Right cardiac atrium (tissue), 5 donors: ENCODE data around the gene DUOX1. TPM values are rescaled to one million over a fixed set of nuclear protein-coding genes. Genes with fewer than 3 reads are reported as not detected.

Experiments
- ATAC-seq, 2 donors: fragments of 200-7000 bp; cut with Tn5 transposase; one replicate each; pipeline versions ENCODE4 v1.8.0 to v1.9.1; 2020; ENCODE audit warnings: moderate library complexity in 2 of 2, mild to moderate bottlenecking in 1 of 2
- DNase-seq, 3 donors: peaks; one replicate each; pipeline ENCODE4 v3.0.0-alpha.2; 2020
- H3K27ac ChIP-seq: one replicate; pipeline ENCODE4 v1.5.1; 2013; ENCODE audit warnings: mild to moderate bottlenecking, low read length, control low read depth, moderate library complexity
- H3K27me3 ChIP-seq: one replicate; pipeline ENCODE4 v1.6.1; 2013; ENCODE audit not compliant: control insufficient read depth, insufficient read depth
- H3K4me1 ChIP-seq: one replicate; pipeline ENCODE4 v1.6.1; 2013; ENCODE audit warnings: low read length; ENCODE audit not compliant: control insufficient read depth, insufficient read depth
- H3K4me3 ChIP-seq: one replicate; pipeline ENCODE4 v1.5.1; 2013; ENCODE audit warnings: low read length, control low read depth
- H3K9me3 ChIP-seq: one replicate; pipeline ENCODE4 v1.6.1; 2013; ENCODE audit warnings: low read length; ENCODE audit not compliant: control insufficient read depth
- WGBS: extraction: QIAGEN DNeasy Blood & Tissue Kit; methylation state at CpG from one replicate; pipeline ENCODE4 v1.1.7; 2013; 5-methylcytosine and 5-hydroxymethylcytosine counted together
- intact Hi-C, 4 donors: fragments of 100-400 bp; cut with DNase I; formaldehyde crosslinking; loops; one replicate each; pipeline versions ENCODE4 v1.11.0 to v1.14.0; 2022 to 2023
- polyA plus RNA-seq: library from polyadenylated mRNA; stranded (reverse); fragments of 200-250 nt; gene quantifications from one replicate; pipeline ENCODE4 v1.2.3, GENCODE V29; 2013
- total RNA-seq, 4 donors: library from RNA; stranded (reverse); fragmentation: NEBNext Ultra II Directional; extraction: Animal tissue kit (Norgen Biotek cat#: 25700); gene quantifications; one replicate each; pipeline ENCODE4 v1.2.1, GENCODE V29; 2021
- donor health status: healthy with polysubstance abuse.
- donor health status: DM: no; HTN: yes; CAD: no.
- donor health status: DM: no; HTN: no; CAD: no.
- donor health status: DM: no; HTN: yes; CAD: no; lungs with severe emphysema.
- donor health status: DM: yes; HTN: yes; CAD: no.

Gene DUOX1
- total and polyA plus RNA-seq, 5 donors: 1.9 to 6.1 (median 3.3) TPM

DNA sequence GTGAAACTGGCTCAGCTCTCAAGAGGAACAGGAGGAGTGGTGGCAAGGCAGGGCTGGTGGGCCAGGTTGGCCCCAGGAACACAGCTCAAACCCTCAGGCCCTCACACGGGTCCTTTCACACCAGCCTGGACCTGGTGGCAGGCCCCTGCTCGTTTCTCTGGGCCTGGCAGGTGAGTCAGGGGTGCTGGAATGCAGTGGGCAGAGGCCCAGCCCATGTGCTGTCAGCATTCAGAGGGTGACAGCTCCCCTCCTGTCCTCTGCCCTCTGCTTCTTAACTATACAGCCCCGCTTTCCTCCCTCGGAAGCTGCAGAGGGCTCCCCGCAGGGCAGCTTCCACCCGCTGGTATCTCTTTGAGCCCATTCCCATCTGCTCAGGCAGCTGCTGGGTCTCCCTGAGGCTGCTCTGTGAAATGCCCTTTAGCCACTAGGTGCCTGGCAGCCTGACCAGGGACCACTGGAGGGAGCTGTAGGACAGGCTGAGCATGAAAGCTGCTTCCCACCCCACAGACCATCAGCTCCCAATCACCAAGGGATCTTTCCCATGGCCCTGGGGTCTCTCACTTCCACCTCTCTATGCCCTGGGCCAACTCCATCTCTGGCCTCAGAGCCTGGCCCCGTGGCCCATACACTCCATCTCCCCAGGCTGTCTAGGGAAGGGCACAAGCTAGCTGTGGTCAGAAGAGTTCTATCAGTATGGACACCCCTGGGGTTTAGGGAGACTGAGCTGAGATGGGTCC lies 33.1 kb downstream of the DUOX1 start:
- WGBS: 5% methylated on average over 7 of the region's 7 CpGs
- peak; percentile 59 to 66 for ATAC-seq
- no peaks in the 10 kb centered on the region for H3K27me3 ChIP-seq

DNA sequence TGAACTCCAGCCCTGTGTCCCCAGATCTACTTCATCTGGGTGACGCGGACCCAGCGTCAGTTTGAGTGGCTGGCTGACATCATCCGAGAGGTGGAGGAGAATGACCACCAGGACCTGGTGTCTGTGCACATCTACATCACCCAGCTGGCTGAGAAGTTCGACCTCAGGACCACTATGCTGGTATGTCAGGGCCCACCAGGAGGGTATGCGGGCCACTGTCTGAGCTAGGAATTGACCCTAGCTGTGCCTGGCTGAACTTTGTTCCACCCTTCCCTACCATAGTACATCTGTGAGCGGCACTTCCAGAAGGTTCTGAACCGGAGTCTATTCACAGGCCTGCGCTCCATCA lies 33.7 kb downstream of the DUOX1 start:
- ATAC-seq: no peak

More for the DNA sequence above, 33.1 kb downstream of the DUOX1 start:
- H3K4me1 ChIP-seq: no peaks in the 10 kb centered on the region
- H3K4me3 ChIP-seq: no peak overlapping the region
- H3K9me3 ChIP-seq: no peaks in the 10 kb centered on the region
- no peak overlapping the region for H3K27ac ChIP-seq
- DNase-seq: peak; percentile 81 to 92 (median 89)
- intact Hi-C loops: loop anchor here in 2 of 4 donors (10.0 kb wide), 1 partner anchor 242 kb away; a partner anchor contains a TSS

GRCh38 chr15:45164914-45165313 lies 35.1 kb downstream of the DUOX1 start:
- no peaks in the 10 kb centered on the region for H3K9me3 ChIP-seq
- H3K27me3 ChIP-seq: no peaks in the 10 kb centered on the region
- H3K4me1 ChIP-seq: peaks cover 5% of the 10 kb centered on the region
- intact Hi-C loops: loop anchor here in 2 of 4 donors (5.0 to 10.0 kb wide), 2 partner anchors 37 to 240 kb away; a partner anchor contains a TSS
- H3K4me3 ChIP-seq: no peak overlapping the region
- ATAC-seq: no peak
- no peak for DNase-seq
- H3K27ac ChIP-seq: no peak overlapping the region
- WGBS: 97% methylated on average over 1 of the region's 1 CpG

More for the DNA sequence above, 33.7 kb downstream of the DUOX1 start:
- no peaks in the 10 kb centered on the region for H3K27me3 ChIP-seq
- H3K4me3 ChIP-seq: no peak overlapping the region
- no peak overlapping the region for H3K27ac ChIP-seq
- H3K4me1 ChIP-seq: no peaks in the 10 kb centered on the region
- no peak for DNase-seq
- 78% methylated on average over 9 of the region's 9 CpGs for WGBS
- intact Hi-C loops: loop anchor here in 2 of 4 donors (10.0 kb wide), 1 partner anchor 241 kb away; a partner anchor contains a TSS
- H3K9me3 ChIP-seq: no peaks in the 10 kb centered on the region

GRCh38 chr15:45165536-45165935 lies 35.7 kb downstream of the DUOX1 start:
- DNase-seq: peak in 1 of 3 donors; percentile 47
- WGBS: 72% methylated on average over 5 of the region's 5 CpGs
- intact Hi-C loops: loop anchor here in 2 of 4 donors (5.0 to 10.0 kb wide), 2 partner anchors 37 to 239 kb away; a partner anchor contains a TSS
- no peak for ATAC-seq
- Histone ChIP-seq H3K27me3 (no peaks in the 10 kb centered on the region), H3K4me3 (no peak overlapping the region), H3K27ac (no peak overlapping the region), H3K9me3 (no peaks in the 10 kb centered on the region), H3K4me1 (peaks cover 5% of the 10 kb centered on the region)

DNA sequence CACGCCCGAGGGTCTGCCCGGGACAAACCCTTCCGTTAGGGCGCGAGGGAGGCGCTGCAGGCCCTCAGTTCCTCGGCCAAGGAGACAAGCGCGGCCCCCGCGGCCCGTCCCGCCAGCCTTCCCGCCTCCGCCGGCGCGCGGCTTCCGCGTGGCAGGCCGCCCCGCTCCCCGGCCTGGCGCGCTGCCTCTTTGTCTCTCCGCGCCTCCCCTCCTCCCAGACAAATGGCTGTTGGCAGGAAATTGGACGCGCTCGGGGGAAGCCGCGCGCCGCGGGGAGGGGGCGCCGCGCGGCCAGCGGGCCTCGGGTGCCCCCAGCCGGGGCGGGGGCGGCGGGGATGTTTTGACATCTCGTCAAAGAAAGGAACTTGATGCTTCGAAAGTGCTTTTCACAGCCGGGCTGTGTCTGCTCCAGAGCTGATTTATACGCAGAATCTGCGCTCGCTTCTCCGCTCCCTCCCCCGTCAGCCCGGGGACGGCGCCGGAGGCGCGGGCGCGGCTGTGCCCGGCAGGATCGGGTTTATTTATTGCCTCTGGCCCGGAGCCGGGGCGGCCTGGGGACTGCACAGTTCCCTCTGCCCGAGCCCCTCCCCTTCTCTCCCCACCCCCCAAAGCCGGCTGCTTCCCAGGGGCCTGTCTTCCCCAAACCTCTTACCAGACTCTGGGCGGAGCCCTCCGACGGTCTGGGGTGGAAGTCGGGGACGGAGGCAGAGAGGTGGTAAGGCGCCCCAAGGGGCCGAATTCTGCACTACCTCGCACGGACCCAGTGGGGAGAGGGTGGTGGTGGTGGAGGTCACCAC lies 37.2 kb downstream of the DUOX1 start:
- under 1% methylated on average over 79 of the region's 79 CpGs for WGBS
- DNase-seq: peak; percentile 91 to 96 (median 96)
- Histone ChIP-seq H3K27ac (peak overlapping the region; percentile 98), H3K4me3 (peak overlapping the region; percentile 76), H3K9me3 (no peaks in the 10 kb centered on the region), H3K27me3 (no peaks in the 10 kb centered on the region), H3K4me1 (peaks cover 5% of the 10 kb centered on the region)
- peak; percentile 85 to 87 for ATAC-seq
- intact Hi-C loops: loop anchor here in 2 of 4 donors (5.0 to 10.0 kb wide), 2 partner anchors 35 to 238 kb away; a partner anchor contains a TSS

DNA sequence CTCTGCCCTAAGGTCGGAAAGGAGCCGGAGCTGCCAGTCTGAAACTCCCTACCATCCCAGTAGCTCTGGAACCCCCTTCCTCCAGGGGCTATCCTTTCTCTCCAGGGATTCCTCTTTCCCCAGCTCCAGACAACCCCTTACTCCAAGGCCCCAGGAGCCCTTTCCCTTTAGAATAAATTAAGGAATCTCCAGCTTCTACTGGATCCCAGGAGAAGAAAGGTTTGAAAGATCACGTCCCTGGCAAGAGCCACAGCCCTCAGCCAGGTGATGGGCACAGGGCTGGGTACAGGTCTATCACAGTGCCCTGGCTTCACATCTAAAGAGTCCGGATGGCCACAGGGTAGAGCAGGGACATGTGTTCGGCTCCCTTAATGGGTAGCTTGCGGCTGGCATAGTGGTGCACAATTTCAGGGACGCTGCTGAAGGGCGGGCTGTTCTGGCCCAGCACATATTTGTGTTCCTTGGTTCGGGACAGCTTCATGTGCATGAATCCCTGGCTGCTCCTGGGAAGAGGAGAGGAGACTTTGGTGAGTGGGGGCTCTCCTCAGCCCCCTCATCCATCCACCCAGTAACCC lies 37.9 kb downstream of the DUOX1 start:
- ATAC-seq: peak in 1 of 2 donors; percentile 2
- no peak for DNase-seq
- Histone ChIP-seq H3K4me1 (peaks cover 5% of the 10 kb centered on the region), H3K4me3 (peak overlapping the region; percentile 76), H3K27me3 (no peaks in the 10 kb centered on the region), H3K27ac (peak overlapping the region; percentile 98), H3K9me3 (no peaks in the 10 kb centered on the region)
- intact Hi-C loops: loop anchor here in 2 of 4 donors (5.0 to 10.0 kb wide), 2 partner anchors 35 to 237 kb away; a partner anchor contains a TSS
- 64% methylated on average over 9 of the region's 9 CpGs for WGBS

DNA sequence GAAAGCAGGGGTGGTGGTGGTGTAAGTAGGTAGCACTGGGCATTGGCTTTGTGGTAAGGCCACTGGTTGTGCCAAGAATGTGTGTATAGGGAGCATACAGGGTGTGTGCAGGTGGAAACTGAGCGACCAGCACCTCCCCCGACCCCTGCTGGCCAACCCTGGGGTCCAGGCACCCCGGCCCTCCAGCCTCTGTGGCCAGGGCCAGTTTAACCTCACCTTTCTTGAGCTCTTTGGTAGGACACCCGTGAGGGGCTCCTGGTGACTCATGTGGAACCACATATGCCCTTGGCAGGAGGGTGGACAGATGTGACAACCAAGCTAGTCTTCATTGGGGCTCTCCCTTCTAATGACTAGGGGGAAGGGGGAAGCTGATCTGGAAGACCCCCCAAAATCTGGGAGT lies 38.5 kb downstream of the DUOX1 start:
- H3K9me3 ChIP-seq: no peaks in the 10 kb centered on the region
- WGBS: 96% methylated on average over 4 of the region's 4 CpGs
- H3K27ac ChIP-seq: peak overlapping the region; percentile 98
- peaks cover 5% of the 10 kb centered on the region for H3K4me1 ChIP-seq
- no peak overlapping the region for H3K4me3 ChIP-seq
- no peaks in the 10 kb centered on the region for H3K27me3 ChIP-seq
- ATAC-seq: no peak
- DNase-seq: no peak
- intact Hi-C loops: loop anchor here in 2 of 4 donors (5.0 to 10.0 kb wide), 2 partner anchors 34 to 237 kb away; a partner anchor contains a TSS

DNA sequence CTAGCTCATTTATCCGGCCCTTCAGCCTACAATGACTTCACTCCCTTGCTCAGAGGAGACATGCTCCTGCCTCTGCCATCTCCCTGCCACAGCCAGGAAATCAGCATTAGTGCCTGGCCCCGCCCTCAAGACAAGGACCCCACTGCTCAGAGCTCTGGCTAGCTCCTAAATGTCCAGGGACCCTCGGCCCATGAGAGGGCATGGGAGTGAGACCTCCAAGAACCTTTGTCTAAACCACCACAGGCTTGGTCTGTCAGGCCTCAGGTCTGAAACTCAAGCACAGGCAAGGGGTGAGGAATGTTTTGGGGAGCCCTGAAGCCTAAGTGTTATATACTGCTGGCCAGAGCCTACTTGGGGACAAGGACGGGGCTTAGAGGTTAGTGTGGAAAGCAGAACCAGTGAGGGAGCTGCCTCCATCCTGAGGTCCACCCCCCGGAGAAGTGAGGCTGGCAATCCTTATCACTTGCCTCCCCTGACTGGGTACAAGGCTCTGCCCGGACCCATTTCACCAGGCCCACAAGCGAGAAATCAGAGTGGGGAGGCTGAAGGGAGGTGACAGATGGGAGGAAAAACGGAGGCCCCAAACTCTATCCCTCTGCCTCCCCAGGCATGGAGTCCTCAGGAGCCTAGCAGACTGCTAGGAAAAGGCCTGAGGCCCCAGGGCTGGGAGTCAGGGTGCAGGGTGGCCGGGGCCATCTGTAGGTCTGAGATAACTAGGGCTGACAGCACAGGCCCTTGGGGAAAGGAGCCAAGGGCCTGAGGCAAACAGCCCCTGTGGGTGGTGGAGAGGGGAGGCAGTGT lies 39.2 kb downstream of the DUOX1 start:
- no peaks in the 10 kb centered on the region for H3K9me3 ChIP-seq
- ATAC-seq (no peak), DNase-seq (no peak)
- no peak overlapping the region for H3K4me3 ChIP-seq
- WGBS: 80% methylated on average over 9 of the region's 9 CpGs
- peaks cover 5% of the 10 kb centered on the region for H3K4me1 ChIP-seq
- intact Hi-C loops: loop anchor here in 2 of 4 donors (5.0 to 10.0 kb wide), 2 partner anchors 33 to 236 kb away; a partner anchor contains a TSS
- no peaks in the 10 kb centered on the region for H3K27me3 ChIP-seq
- H3K27ac ChIP-seq: peak overlapping the region; percentile 15

DNA sequence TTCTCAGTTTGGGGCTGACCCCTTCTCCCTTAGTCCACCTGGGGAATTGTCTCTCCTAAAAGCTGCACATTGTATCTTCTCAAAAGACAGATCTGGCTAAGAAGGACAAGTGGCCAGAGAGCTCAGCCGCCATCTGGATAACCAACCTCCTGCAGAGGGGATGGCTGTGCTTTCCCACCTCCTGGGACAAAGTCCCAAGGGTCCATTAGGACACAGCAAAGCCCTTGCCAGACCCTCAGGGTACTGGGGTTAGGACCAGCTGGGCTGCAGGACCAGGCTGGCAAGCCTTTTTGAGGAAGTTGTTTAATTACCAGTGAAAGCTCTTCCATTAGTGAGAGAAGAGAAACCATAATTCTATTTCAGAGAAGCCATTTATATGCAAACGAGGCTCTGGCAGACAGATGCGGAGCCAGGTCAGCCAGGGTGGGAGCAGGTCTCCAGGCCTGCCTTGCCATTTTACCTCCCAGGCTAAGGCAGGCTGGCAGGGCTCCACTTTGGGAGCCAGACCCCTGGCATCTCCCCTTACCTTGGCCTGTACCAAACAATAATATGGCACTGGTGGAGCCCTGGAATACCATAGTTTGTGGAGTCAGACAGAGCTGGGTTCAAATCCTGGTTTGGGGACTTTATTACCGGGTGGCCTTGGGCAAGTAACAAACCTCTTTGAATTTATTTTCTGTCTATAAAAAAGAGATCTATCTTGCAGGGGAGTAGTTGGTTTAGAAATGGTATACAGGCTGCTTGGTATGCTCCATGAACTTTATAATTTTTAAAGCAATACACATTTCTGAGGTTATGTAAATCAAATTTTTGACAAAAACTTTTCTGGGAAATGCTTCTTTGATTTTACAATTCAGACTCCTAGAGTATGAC lies 40.0 kb downstream of the DUOX1 start:
- no peaks in the 10 kb centered on the region for H3K27me3 ChIP-seq
- intact Hi-C loops: loop anchor here in 2 of 4 donors (5.0 to 10.0 kb wide), 2 partner anchors 32 to 235 kb away; a partner anchor contains a TSS
- H3K9me3 ChIP-seq: no peaks in the 10 kb centered on the region
- whole genome bisulfite sequencing: 65% methylated on average over 4 of the region's 4 CpGs
- ATAC-seq (no peak), DNase-seq (no peak)
- H3K4me1 ChIP-seq: peaks cover 5% of the 10 kb centered on the region
- no peak overlapping the region for H3K4me3 ChIP-seq
- H3K27ac ChIP-seq: no peak overlapping the region
